Measurements from ENCODE around the gene SYNJ2BP. TPM values are rescaled to one million over a fixed set of nuclear protein-coding genes. Genes with fewer than 3 reads are reported as not detected.

The SYNJ2BP gene
- total RNA-seq, 1 experiment from 2014 or later = 26.6 TPM

- Histone ChIP-seq H4K91ac (ENCODE audit: insufficient read length, low read depth, low read length) (no peak overlapping the region), H2AK5ac (ENCODE audit: insufficient read length, low read length) (no peak overlapping the region), H3K27ac (ENCODE audit: insufficient read length, low read depth, low read length) (no peak overlapping the region), H2BK20ac (ENCODE audit: low read depth, low read length, poor library complexity, severe bottlenecking) (no peak overlapping the region), H2BK5ac (ENCODE audit: insufficient read length, low read length) (no peak overlapping the region), H2AFZ (ENCODE audit: low read length) (no peak overlapping the region), H3K23ac (ENCODE audit: insufficient read length, low read depth, low read length) (no peak overlapping the region), H3K9ac (ENCODE audit: extremely low read depth, insufficient read length, low read length) (no peak overlapping the region), H3K27me3 (ENCODE audit: insufficient read depth, low read length) (no peaks in the 10 kb centered on the region), H2BK15ac (ENCODE audit: low read depth, low read length) (no peak overlapping the region), H3K18ac (ENCODE audit: insufficient read length, low read depth, low read length) (no peak overlapping the region), H3K56ac (ENCODE audit: insufficient read length, low read depth, low read length) (no peak overlapping the region), H3K9me3 (ENCODE audit: control insufficient read depth, low read depth, low read length) (no peaks in the 10 kb centered on the region), H2BK120ac (ENCODE audit: low read depth, low read length, poor library complexity, severe bottlenecking) (no peak overlapping the region), H2BK12ac (ENCODE audit: insufficient read length, low read depth, low read length) (no peak overlapping the region), H3K79me1 (ENCODE audit: insufficient read depth, low read depth, low read length, poor library complexity, severe bottlenecking) (no peaks in the 10 kb centered on the region), H3K79me2 (ENCODE audit: insufficient read depth, low read length) (no peaks in the 10 kb centered on the region; the same call in 1 of the 2 replicates), H4K8ac (replicated peaks; ENCODE audit: insufficient read length, low read depth, low read length) (no peak overlapping the region), H4K20me1 (ENCODE audit: control insufficient read depth, insufficient read depth, insufficient read length) (no peaks in the 10 kb centered on the region), H3K23me2 (ENCODE audit: insufficient read length, low read depth, low read length, poor library complexity, severe bottlenecking) (no peaks in the 10 kb centered on the region), H3K4me1 (ENCODE audit: insufficient read depth, low read length) (no peaks in the 10 kb centered on the region), H3T11ph (ENCODE audit: low read length) (no peak overlapping the region), H4K5ac (ENCODE audit: insufficient read length, low read depth, low read length) (no peak overlapping the region), H3K4ac (ENCODE audit: low read depth, low read length) (no peak overlapping the region), H3K4me2 (ENCODE audit: insufficient read depth, insufficient read length, low read length) (no peak overlapping the region), H3K14ac (ENCODE audit: insufficient read depth, low read length) (no peak overlapping the region)
- Mint-ChIP-seq H3K27ac (no peak overlapping the region), H3K9me3 (peaks cover 3 to 4% of the 10 kb centered on the region in 2 experiments; a peak in 3 of 5 replicates), H3K4me3 (no peak overlapping the region), H3K36me3 (ENCODE audit: insufficient read depth in 1 of 3, low read depth in 3 of 3) (peaks cover 12 to 16% (median 13%) of the 10 kb centered on the region in 3 experiments; a peak in 6 of 7 replicates), H3K4me1 (peaks cover 10 to 18% of the 10 kb centered on the region in 2 experiments), H3K27me3 (ENCODE audit: low read depth) (no peaks in the 10 kb centered on the region)
- no peak for DNase-seq
- no peak for TF ChIP-seq CTCF (conservative IDR thresholded peaks at IDR 0.05)
Measured at GRCh38 chr14:70394674-70395306, 22.1 kb downstream of the SYNJ2BP start.
